Stimulated activated CD8-positive, alpha-beta memory T cell treated with anti-CD3 and anti-CD28 coated beads, Interleukin-7, amount 100 ng/mL, for 48 hours (primary cell): ENCODE results near the gene GRK2.
A peak's percentile ranks its signal among the peaks of the same experiment; 100 is the strongest.

Experiments used
- DNase-seq, 2 donors: peaks; one replicate each; pipeline ENCODE4 v3.0.0-alpha.2; 2020; ENCODE audit warnings: low read depth in 1 of 2; ENCODE audit errors: extremely low read depth in 1 of 2

GRK2 gene

GRCh38 chr11:67280788-67281551 lies 14.7 kb downstream of the GRK2 start:
- no peak for DNase-seq

DNA sequence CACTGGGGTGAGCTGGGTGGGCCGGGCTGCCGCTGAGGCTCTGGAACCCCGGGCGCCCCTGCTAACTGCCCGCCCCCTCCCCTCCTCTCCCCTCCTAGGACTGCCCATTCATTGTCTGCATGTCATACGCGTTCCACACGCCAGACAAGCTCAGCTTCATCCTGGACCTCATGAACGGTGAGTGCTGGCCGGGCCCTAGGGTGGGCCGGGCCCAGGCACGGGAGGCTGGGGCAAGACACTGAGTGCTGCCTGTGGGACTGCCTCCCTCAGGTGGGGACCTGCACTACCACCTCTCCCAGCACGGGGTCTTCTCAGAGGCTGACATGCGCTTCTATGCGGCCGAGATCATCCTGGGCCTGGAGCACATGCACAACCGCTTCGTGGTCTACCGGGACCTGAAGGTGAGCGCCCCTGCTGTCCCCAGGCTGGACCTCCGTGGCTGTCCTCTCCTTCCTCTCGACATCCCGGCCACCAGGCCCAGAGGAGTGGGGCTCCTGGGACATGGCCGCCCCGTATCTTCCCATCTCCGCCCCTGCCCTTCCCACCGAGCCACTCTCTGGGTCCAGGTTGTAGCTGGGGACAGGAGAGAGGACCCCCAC lies 15.4 kb downstream of the GRK2 start:
- no peak for DNase-seq

DNA sequence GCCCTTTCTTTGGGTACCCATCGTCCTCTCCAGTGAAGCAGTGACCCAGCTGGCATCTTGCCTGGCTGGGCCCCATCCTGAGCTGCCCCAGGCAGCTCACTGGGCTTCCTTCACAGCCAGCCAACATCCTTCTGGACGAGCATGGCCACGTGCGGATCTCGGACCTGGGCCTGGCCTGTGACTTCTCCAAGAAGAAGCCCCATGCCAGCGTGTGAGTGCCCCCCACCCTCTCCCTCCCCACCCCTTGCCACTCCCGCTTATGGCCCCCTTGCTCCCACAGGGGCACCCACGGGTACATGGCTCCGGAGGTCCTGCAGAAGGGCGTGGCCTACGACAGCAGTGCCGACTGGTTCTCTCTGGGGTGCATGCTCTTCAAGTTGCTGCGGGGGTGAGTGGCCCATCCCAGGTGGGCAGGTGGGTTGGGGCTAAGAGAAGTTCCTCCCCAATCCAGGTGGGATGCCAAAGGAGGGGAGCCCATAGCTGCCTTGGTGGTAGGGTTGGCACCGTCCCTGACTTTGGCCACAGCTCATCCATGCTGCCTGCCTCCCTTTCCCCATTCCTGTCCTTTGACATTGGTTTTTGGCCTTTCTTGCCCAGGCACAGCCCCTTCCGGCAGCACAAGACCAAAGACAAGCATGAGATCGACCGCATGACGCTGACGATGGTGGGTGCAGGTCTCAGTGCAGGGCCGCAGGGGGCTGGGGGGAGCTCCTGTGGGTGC lies 16.0 kb downstream of the GRK2 start:
- DNase-seq, result no peak

DNA sequence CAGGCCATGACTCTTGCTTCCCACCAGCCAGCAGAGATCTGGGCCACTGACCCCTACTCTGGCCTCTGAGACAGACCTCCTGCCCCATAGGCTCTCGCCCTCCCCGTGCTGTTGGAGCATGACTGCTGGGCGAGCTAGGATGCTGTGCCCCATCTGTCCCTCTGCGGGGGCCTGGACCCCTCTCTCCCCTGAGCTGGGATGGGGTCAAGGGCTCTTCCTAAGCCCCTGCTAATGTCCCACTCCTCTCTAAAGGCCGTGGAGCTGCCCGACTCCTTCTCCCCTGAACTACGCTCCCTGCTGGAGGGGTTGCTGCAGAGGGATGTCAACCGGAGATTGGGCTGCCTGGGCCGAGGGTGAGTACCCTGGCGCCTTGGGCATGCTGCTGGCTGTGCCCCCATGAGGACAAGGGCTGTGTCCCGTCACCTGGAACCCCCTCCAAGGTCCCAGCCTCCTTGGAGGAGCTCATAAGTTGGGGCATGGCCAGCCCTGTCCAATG lies 16.7 kb downstream of the GRK2 start:
- DNase-seq, result no peak

- no peak for DNase-seq
Observed at GRCh38 chr11:67283481-67283963, 17.2 kb downstream of the GRK2 start.

DNA sequence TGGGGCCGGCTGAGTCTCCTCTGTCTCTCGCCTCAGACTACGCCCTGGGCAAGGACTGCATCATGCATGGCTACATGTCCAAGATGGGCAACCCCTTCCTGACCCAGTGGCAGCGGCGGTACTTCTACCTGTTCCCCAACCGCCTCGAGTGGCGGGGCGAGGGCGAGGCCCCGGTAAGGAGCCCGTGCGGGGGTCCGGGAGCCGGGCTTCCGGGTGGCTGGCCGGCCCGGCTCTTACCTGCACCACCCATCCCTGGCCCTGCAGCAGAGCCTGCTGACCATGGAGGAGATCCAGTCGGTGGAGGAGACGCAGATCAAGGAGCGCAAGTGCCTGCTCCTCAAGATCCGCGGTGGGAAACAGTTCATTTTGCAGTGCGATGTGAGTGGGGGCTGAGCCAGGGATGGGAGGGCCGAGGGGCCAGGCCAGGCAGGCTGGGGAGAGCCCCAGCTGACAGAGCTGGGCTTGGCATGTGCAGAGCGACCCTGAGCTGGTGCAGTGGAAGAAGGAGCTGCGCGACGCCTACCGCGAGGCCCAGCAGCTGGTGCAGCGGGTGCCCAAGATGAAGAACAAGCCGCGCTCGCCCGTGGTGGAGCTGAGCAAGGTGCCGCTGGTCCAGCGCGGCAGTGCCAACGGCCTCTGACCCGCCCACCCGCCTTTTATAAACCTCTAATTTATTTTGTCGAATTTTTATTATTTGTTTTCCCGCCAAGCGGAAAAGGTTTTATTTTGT lies 18.7 kb downstream of the GRK2 start:
- no peak for DNase-seq

GRCh38 chr11:67285541-67286498 lies 19.5 kb downstream of the GRK2 start:
- DNase-seq, result no peak

GRCh38 chr11:67286621-67287333 lies 20.5 kb downstream of the GRK2 start:
- no peak for DNase-seq

DNA sequence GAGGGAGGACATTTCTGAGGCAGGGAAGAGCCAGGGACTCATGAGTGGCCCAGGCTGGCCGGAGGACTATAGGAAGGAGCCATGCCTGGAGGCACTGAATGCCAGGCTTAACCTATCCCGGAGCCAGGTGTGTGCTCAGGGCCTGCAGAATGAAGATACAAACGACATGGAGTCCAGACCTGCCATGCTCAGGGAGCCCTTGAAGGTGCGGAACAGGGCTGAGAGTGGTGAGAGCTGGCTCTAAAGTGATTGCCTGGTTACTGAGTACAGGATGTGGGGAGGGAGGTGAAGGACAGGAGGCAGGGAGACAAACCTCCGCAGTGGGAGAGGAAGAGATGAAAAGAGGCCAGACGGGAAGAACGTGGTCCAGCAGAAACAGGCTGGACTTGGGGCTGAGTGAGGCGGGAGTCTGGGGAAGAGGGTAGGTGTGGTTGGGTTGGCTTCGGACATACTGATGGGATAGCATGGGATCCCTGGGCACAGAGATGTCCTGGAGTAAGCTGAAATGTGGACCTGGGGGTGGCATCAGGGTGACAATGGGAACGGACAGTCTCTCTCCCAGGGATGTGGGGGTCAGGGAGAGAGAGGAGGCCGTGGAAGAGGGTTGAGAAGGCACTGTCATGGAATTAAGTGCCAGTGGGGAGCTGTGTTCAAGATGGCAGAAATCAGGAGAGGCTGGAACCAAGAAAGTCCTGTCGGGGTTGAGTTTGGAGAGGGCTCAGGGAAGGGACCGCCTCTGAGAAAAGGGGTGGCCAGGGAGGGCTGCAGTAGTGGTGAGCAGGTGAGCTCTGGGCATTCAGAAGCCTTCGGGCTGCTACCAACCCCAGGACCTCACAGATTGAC lies 21.3 kb downstream of the GRK2 start:
- no peak for DNase-seq

DNA sequence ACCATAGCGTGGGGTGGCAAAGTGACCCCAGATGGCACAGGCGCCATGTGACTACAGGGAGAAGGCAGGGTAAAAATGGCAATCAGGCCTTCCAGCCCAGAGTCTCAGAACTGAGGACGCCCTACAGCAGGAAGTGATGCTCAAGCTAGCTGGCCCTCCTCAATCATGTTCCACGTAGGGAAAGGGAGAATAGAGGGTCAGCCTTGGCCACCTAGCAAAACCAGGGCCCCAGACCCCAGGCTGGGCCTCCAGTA lies 21.9 kb downstream of the GRK2 start:
- DNase-seq, result no peak

- DNase-seq, result peak; percentile 81 to 90
Observed at GRCh38 chr11:67288452-67289225, 22.4 kb downstream of the GRK2 start.

DNA sequence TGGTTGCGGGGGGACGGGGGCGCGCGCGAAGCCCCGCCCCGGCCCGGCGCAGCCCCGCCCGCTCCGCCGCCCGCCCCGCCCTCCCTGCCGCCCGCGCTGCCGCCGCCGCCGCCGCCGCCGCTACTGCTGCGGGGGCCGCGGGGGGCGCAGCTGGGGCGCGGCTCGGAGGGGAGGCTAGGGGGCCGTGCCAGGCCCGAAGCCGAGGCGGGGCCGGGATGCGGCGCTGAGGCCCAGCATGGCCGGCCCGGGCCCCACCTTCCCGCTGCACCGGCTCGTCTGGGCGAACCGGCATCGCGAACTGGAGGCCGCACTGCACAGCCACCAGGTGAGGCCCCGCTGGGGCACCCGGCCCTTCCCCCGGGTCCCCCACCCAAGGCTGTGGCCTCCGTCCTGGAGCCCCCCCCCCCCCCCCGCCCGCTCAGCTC lies 23.0 kb downstream of the GRK2 start, which contains the start of gene ANKRD13D:
ANKRD13D (plus strand) TSS at position 78 of the 425 bp plus-strand sequence; CDS start at position 236, 158 bp downstream.
- DNase-seq, result no peak

DNA sequence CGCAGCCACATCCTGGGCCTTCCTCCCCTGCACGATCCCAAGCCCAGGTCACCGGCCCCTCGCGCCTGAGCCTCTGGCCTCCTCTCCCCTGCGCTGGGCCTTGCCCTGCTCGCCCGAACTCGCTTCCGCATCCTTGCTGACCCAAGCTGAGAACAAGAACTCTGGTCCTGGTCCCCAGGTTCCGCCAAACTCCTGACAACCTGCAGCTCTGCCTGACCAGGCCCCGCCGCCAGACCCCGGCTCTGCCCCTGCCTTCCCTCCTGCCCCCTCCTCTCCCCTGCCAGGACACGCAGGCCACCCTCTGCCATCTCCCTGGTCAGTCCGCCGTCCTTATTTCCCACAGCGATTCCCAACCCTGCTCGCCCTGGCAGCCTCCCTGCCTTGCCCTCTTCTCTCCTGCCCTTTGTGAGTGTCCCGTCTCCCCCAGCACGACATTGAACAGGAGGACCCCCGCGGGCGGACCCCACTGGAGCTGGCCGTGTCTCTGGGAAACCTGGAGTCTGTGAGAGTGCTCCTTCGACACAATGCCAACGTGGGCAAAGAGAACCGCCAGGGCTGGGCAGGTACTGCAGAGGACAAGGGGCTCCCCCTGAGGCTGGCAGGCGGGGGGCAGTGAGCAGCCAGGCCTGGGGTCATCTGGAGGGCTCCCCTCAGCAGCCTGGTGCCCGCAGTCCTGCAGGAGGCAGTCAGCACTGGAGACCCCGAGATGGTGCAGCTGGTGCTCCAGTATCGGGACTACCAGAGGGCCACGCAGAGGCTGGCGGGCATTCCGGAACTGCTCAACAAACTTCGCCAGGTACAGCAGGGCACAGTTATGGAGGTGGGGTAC lies 23.6 kb downstream of the GRK2 start:
- DNase-seq, result no peak

DNA sequence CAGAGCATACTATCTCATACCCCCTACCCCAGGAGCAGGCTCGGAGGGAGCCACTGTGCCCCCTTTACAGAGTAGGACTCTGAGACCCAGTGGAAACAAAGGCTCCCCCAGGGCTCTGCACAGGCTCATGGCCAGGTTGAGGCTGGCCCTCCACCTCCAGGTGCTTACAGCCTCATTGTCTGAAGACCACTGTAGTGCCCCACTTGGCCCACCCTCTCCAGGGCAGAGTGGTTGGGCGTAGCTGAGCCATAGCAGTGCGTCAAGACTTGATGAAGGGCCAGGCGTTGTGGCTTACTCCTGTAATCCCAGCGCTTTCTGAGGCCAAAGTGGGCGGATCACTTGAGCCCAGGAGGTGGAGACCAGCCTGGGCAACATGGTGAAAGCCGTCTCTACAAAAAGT lies 24.5 kb downstream of the GRK2 start:
- no peak for DNase-seq

DNA sequence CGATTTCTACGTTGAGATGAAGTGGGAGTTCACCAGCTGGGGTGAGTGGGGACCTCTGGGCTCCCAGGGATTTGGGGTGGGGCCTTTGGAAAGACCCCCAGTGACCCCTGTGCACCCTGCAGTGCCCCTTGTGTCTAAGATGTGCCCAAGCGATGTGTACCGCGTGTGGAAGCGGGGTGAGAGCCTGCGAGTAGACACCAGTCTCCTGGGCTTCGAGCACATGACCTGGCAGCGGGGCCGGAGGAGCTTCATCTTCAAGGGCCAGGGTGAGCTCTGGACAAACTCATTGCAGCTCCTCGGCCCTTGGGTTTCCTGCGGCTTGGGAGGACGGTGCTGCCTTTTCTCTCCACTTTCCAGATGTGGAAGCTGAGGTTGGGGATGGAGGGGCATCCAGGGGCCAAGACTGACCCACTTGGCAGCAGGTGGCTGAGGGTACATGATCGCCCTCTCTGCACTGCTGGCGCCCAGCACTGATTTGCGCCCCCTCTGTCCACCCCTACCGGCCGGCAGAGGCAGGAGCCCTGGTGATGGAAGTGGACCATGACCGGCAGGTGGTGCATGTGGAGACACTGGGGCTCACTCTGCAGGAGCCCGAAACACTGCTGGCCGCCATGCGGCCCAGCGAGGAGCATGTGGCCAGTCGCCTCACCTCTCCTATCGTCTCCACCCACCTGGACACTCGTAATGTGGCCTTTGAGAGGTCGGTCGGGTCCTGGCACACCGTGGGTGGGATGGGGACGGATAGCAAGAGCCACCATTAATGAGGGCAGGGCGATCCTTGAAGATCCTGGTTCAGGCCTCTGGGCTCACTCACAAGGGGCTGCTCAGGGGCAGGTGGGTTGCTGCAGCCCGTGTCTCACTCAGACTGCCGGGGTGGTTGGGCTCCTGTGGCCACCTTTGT lies 25.5 kb downstream of the GRK2 start:
- DNase-seq, result no peak

DNA sequence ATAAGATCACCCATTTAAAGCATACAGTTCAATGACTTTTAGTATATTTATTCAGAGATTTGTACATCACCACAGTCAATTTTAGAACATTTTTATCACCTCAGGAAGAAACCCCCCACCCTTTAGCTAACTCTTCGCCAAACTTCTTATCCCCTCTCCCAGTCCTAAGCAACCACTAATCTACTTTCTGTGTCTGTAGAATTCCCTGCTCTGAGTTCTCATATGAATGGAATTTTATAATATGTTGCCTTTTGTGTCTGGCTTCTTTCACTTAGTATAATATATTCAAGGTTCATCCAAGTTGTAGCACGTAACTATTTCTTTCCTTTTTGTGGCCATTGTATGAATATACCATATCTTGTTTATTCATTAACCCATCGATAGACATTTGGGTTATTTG lies 26.4 kb downstream of the GRK2 start:
- no peak for DNase-seq
